IMR-90 (cell line): ENCODE results near the gene ARF1. TPM values are rescaled to one million over a fixed set of nuclear protein-coding genes. Genes with fewer than 3 reads are reported as not detected.

ENCODE experiments used
- ATAC-seq: fragments of 200-7000 bp; cut with Tn5 transposase; 2 replicates; pipeline ENCODE4 v1.9.1; 2020; ENCODE audit warnings: low read depth, mild to moderate bottlenecking, moderate library complexity
- BruUV-seq: library from RNA; stranded (reverse); fragments of 400-500 nt; replicated peaks from 2 replicates; lab custom pipeline; 2021; lab: Mats Ljungman, UMichigan
- CTCF ChIA-PET: fragments of 300-600 bp; formaldehyde crosslinking; extraction: SDS; loops from one replicate; lab custom pipeline; 2021; ENCODE audit warnings: antibody characterized with exemption; lab: Yijun Ruan, JAX
- POLR2A ChIA-PET: fragments of 300-600 bp; sonication (Branson Sonifier 250); formaldehyde crosslinking; loops from one replicate; lab custom pipeline; 2022; ENCODE audit warnings: antibody characterized with exemption; ENCODE audit not compliant: unreplicated experiment; lab: Charles Lee
- DNase-seq: peaks from one replicate; pipeline ENCODE4 v3.0.0; 2013
- H2AFZ ChIP-seq: replicated peaks from 2 replicates; pipeline ENCODE3; 2013; ENCODE audit warnings: low read length, mild to moderate bottlenecking; ENCODE audit not compliant: poor library complexity
- H2AK5ac ChIP-seq: 2 replicates; pipeline ENCODE4 v1.6.1; 2013; ENCODE audit warnings: low read depth, low read length, inconsistent platforms
- H2AK9ac ChIP-seq: replicated peaks from 2 replicates; pipeline ENCODE3; 2013; ENCODE audit warnings: mild to moderate bottlenecking, low read depth, low read length, moderate library complexity; ENCODE audit not compliant: poor library complexity
- H2BK120ac ChIP-seq: 2 replicates; pipeline ENCODE4 v1.6.1; 2013; ENCODE audit warnings: low read depth, low read length, inconsistent platforms
- H2BK15ac ChIP-seq: 3 replicates; pipeline ENCODE4 v1.6.1; 2013; ENCODE audit warnings: low read depth, low read length, inconsistent platforms
- H2BK20ac ChIP-seq: 2 replicates; pipeline ENCODE4 v1.6.1; 2013; ENCODE audit warnings: low read depth, mild to moderate bottlenecking, inconsistent platforms, low read length, moderate library complexity
- H2BK5ac ChIP-seq: 2 replicates; pipeline ENCODE4 v1.6.1; 2013; ENCODE audit warnings: mild to moderate bottlenecking, low read depth, low read length, inconsistent platforms; ENCODE audit not compliant: poor library complexity, severe bottlenecking
- H3K14ac ChIP-seq: replicated peaks from 2 replicates; pipeline ENCODE4 v1.6.1; 2013; ENCODE audit warnings: low read depth, low read length, inconsistent platforms
- H3K18ac ChIP-seq: 2 replicates; pipeline ENCODE4 v1.6.1; 2013; ENCODE audit warnings: low read depth, low read length, control low read depth
- H3K23ac ChIP-seq: 2 replicates; pipeline ENCODE4 v1.6.1; 2013; ENCODE audit warnings: low read depth, low read length, inconsistent platforms
- H3K27ac ChIP-seq: 2 replicates; pipeline ENCODE4 v1.5.1; 2013; ENCODE audit warnings: mild to moderate bottlenecking, control low read depth, low read length; ENCODE audit not compliant: insufficient read depth
- H3K27me3 ChIP-seq: 2 replicates; pipeline ENCODE4 v1.6.1; 2013; ENCODE audit warnings: low read length; ENCODE audit not compliant: control insufficient read depth, insufficient read depth
- H3K36me3 ChIP-seq: 2 replicates; pipeline ENCODE4 v1.6.1; 2013; ENCODE audit warnings: low read length, mixed read lengths; ENCODE audit not compliant: control insufficient read depth, insufficient read depth
- H3K4ac ChIP-seq: 2 replicates; pipeline ENCODE4 v1.6.1; 2013; ENCODE audit warnings: low read depth, low read length, inconsistent platforms
- H3K4me1 ChIP-seq: 2 replicates; pipeline ENCODE4 v1.6.1; 2013; ENCODE audit warnings: low read length, mixed read lengths; ENCODE audit not compliant: control insufficient read depth, insufficient read depth
- H3K4me2 ChIP-seq: 2 replicates; pipeline ENCODE4 v1.6.1; 2013; ENCODE audit warnings: low read depth, mild to moderate bottlenecking, control low read depth, low read length, moderate library complexity
- H3K4me3 ChIP-seq: 2 replicates; pipeline ENCODE4 v1.5.1; 2013; ENCODE audit warnings: low read depth, mild to moderate bottlenecking, control low read depth, low read length, moderate library complexity; ENCODE audit not compliant: insufficient read depth
- H3K56ac ChIP-seq: 2 replicates; pipeline ENCODE4 v1.6.1; 2013; ENCODE audit warnings: low read length, inconsistent platforms; ENCODE audit not compliant: insufficient read depth; ENCODE audit errors: extremely low read depth
- H3K79me1 ChIP-seq, 2 experiments: 2 replicates each; pipeline ENCODE4 v1.6.1; 2013; ENCODE audit warnings: low read length in 2 of 2, inconsistent platforms in 1 of 2, low read depth in 1 of 2
- H3K9ac ChIP-seq: 2 replicates; pipeline ENCODE4 v1.6.1; 2013; ENCODE audit warnings: low read depth, low read length, control low read depth
- H3K9me1 ChIP-seq: 2 replicates; pipeline ENCODE4 v1.6.1; 2013; ENCODE audit warnings: low read length, inconsistent platforms; ENCODE audit not compliant: insufficient read depth
- H3K9me3 ChIP-seq: 2 replicates; pipeline ENCODE4 v1.6.1; 2013; ENCODE audit warnings: low read length; ENCODE audit not compliant: control insufficient read depth, insufficient read depth
- H4K20me1 ChIP-seq: 2 replicates; pipeline ENCODE4 v1.6.1; 2013; ENCODE audit warnings: low read length, inconsistent platforms; ENCODE audit not compliant: insufficient read depth
- H4K5ac ChIP-seq: 2 replicates; pipeline ENCODE4 v1.6.1; 2013; ENCODE audit warnings: mild to moderate bottlenecking, low read depth, low read length, control low read depth
- H4K8ac ChIP-seq, 2 experiments: 2 replicates each; pipeline ENCODE4 v1.6.1; 2013; ENCODE audit warnings: low read depth in 2 of 2, low read length in 2 of 2, control low read depth in 1 of 2, inconsistent platforms in 1 of 2
- H4K91ac ChIP-seq: 2 replicates; pipeline ENCODE4 v1.6.1; 2013; ENCODE audit warnings: low read depth, low read length, inconsistent platforms; ENCODE audit not compliant: insufficient read depth
- BHLHE40 ChIP-seq: fragments of 150-350 bp; IDR thresholded peaks from 2 replicates; pipeline ENCODE4 v1.6.1; 2016; ENCODE audit warnings: mild to moderate bottlenecking, low read depth, low read length
- CEBPB ChIP-seq: IDR thresholded peaks from 2 replicates; pipeline ENCODE4 v1.6.1; 2012; ENCODE audit warnings: low read depth, low read length, improper control_type of control experiment
- CHD1 ChIP-seq: IDR thresholded peaks from 2 replicates; pipeline ENCODE4 v1.6.1; 2012; ENCODE audit warnings: low read depth, low read length, improper control_type of control experiment
- CTCF ChIP-seq: conservative IDR thresholded peaks from 2 replicates; pipeline ENCODE4 v1.5.1; 2012; ENCODE audit warnings: mild to moderate bottlenecking, low read depth, low read length, improper control_type of control experiment
- ELK1 ChIP-seq: fragments of 150-350 bp; IDR thresholded peaks from 2 replicates; pipeline ENCODE4 v1.6.1; 2016; ENCODE audit warnings: low read depth, mild to moderate bottlenecking, low read length, moderate library complexity, borderline replicate concordance
- FOS ChIP-seq: fragments of 150-350 bp; IDR thresholded peaks from 2 replicates; pipeline ENCODE4 v1.6.1; 2016; ENCODE audit warnings: low read depth, low read length
- MAFK ChIP-seq: IDR thresholded peaks from 2 replicates; pipeline ENCODE4 v1.6.1; 2012; ENCODE audit warnings: low read depth, low read length, improper control_type of control experiment
- MAZ ChIP-seq: IDR thresholded peaks from 2 replicates; pipeline ENCODE4 v1.6.1; 2012; ENCODE audit warnings: low read depth, mild to moderate bottlenecking, low read length, improper control_type of control experiment, moderate library complexity, borderline replicate concordance
- MXI1 ChIP-seq: IDR thresholded peaks from 2 replicates; pipeline ENCODE4 v1.6.1; 2012; ENCODE audit warnings: low read depth, mild to moderate bottlenecking, low read length, moderate library complexity, borderline replicate concordance
- RCOR1 ChIP-seq: IDR thresholded peaks from 2 replicates; pipeline ENCODE4 v1.6.1; 2012; ENCODE audit warnings: mild to moderate bottlenecking, low read length, improper control_type of control experiment; ENCODE audit not compliant: insufficient replicate concordance
- SMC3 ChIP-seq: fragments of 150-350 bp; IDR thresholded peaks from 2 replicates; pipeline ENCODE4 v1.6.1; 2016; ENCODE audit warnings: low read depth, mild to moderate bottlenecking, antibody characterized with exemption, low read length, moderate library complexity
- USF2 ChIP-seq: fragments of 150-350 bp; IDR thresholded peaks from 2 replicates; pipeline ENCODE4 v1.6.1; 2017; ENCODE audit warnings: mild to moderate bottlenecking, antibody characterized with exemption, low read length, low read depth
- WGBS, 2 experiments: methylation state at CpG; one replicate each; pipeline versions ENCODE4 v1.1.5 to v1.1.7; 2013; ENCODE audit warnings: missing lambda C conversion rate in 2 of 2; ENCODE audit not compliant: insufficient read length in 1 of 2; ENCODE audit errors: extremely low coverage in 2 of 2; 5-methylcytosine and 5-hydroxymethylcytosine counted together
- dilution Hi-C: fragments of 300-500 bp; cut with HindIII; formaldehyde crosslinking; loops from one replicate; pipeline ENCODE4 v1.14.3; 2018; ENCODE audit warnings: low sequenced_read_pairs; ENCODE audit not compliant: unreplicated experiment
- in situ Hi-C: fragments of 300-500 bp; cut with MboI; formaldehyde crosslinking; loops from 3 replicates; pipeline ENCODE4 v1.14.3; 2019; ENCODE audit warnings: low sequenced_read_pairs, inconsistent platforms, mixed read lengths
- intact Hi-C: fragments of 100-400 bp; cut with micrococcal nuclease; formaldehyde crosslinking; loops from 2 replicates; pipeline ENCODE4 v1.10.0; 2022
- polyA plus RNA-seq, 3 experiments: library from polyadenylated mRNA; depleted of rRNA; stranded (reverse); fragments of >200 nt; gene quantifications; 2 replicates each; pipeline ENCODE4 v1.2.3, GENCODE V29; 2012; ENCODE audit warnings: low replicate concordance in 1 of 3
- total RNA-seq: library from RNA; depleted of rRNA; stranded (reverse); fragments of >200 nt; gene quantifications from 2 replicates; pipeline ENCODE4 v1.2.3, GENCODE V29; 2012

Gene ARF1
- total and polyA plus RNA-seq, 2 of the 4 experiments (the other 2 are of a cell fraction) = 330 to 1,100 TPM

GRCh38 chr1:228146417-228147150 lies 64.1 kb downstream of the ARF1 start:
- CTCF ChIA-PET = no interaction called here

More at GRCh38 chr1:228146417-228147150, 64.1 kb downstream of the ARF1 start:
- Histone ChIP-seq H3K9ac (no peak overlapping the region), H2BK20ac (no peak overlapping the region), H3K4me3 (no peak overlapping the region), H4K5ac (no peak overlapping the region), H2AFZ (no peak overlapping the region), H3K56ac (no peak overlapping the region), H4K8ac (no peak overlapping the region), H3K79me1 (peaks cover 9 to 75% of the 10 kb centered on the region in 2 experiments), H4K91ac (no peak overlapping the region), H4K20me1 (peaks cover 63% of the 10 kb centered on the region), H3K27me3 (no peaks in the 10 kb centered on the region), H3K18ac (no peak overlapping the region), H3K27ac (no peak overlapping the region), H2AK9ac (no peak overlapping the region), H2BK15ac (no peak overlapping the region), H3K4me2 (no peak overlapping the region), H3K36me3 (peaks cover 14% of the 10 kb centered on the region), H3K9me1 (peaks cover 26% of the 10 kb centered on the region), H3K9me3 (no peaks in the 10 kb centered on the region), H2BK5ac (no peak overlapping the region), H2BK120ac (no peak overlapping the region), H3K14ac (no peak overlapping the region), H3K4ac (no peak overlapping the region), H3K4me1 (peaks cover 37% of the 10 kb centered on the region), H2AK5ac (no peak overlapping the region), H3K23ac (no peak overlapping the region)
- no CpG with 5 or more reads among the region's 18 CpGs for WGBS, 2 experiments
- POLR2A ChIA-PET = no interaction called here
- no peak for TF ChIP-seq ELK1
- no peak for TF ChIP-seq CEBPB
- no peak for TF ChIP-seq MAZ
- TF ChIP-seq MAFK = no peak
- TF ChIP-seq MXI1 = no peak
- no peak for TF ChIP-seq USF2
- no peak for TF ChIP-seq RCOR1
- no peak for TF ChIP-seq CTCF
- no peak for TF ChIP-seq CHD1
- TF ChIP-seq FOS = no peak
- TF ChIP-seq BHLHE40 = no peak
- TF ChIP-seq SMC3 = no peak
- intact Hi-C loops = no loop called here
- DNase-seq = no peak
- no TSS peak for BruUV-seq
- in situ Hi-C loops = no loop called here
- no peak for ATAC-seq
- dilution Hi-C loops = no loop called here
